Measurements from ENCODE around the gene ERBB2.

The ERBB2 gene

DNA sequence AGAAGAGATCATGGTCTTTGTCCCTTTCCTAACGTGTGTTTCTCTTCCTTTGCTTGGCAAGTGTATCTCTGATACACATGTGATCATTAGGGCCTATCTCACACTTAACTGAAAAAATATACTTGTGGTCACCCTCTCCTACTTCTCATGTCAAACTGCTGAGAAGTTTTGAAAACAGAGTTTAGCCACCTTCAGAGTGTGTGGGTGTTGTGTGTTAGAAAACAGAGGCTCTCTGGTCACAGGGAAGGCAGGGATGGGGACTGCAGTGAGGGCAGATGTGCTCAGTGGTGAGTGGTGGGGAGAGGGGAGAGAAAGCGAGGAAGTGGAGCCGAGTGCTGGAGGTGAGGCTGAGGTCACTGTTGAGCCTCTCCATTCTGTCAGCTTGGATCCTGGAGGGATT is 67.3 kb downstream of the ERBB2 start:
- no peak for DNase-seq
- in situ Hi-C loops (cut with MboI; ENCODE audit: low pct_unique_long_range_greater_than_20kb, low sequenced_read_pairs), result no loop called here

- no peak for DNase-seq
- in situ Hi-C loops (cut with MboI; ENCODE audit: low pct_unique_long_range_greater_than_20kb, low sequenced_read_pairs), result no loop called here
Observed at GRCh38 chr17:39769974-39770587, 70.2 kb downstream of the ERBB2 start.

DNA sequence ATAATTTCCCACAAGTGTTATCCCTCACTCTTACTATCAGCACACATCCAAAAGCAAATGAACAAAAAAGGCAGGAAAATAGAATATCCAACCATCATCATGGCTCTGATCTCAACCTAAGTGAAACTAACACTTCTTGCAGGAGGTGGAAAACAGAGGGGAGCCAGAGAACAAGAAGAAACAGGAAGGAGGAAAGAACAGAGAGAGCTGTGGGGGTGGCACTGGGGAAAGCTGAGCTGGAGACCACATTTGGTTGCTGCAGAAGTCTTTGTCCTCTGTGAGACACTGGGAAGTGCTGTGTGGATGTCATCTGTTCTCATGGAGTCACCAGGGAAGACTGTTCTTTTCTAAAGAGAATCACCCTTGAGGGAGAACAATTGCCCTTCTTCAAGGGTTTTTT is 72.6 kb downstream of the ERBB2 start:
- DNase-seq, result no peak
- in situ Hi-C loops (cut with MboI; ENCODE audit: low pct_unique_long_range_greater_than_20kb, low sequenced_read_pairs), result no loop called here

DNA sequence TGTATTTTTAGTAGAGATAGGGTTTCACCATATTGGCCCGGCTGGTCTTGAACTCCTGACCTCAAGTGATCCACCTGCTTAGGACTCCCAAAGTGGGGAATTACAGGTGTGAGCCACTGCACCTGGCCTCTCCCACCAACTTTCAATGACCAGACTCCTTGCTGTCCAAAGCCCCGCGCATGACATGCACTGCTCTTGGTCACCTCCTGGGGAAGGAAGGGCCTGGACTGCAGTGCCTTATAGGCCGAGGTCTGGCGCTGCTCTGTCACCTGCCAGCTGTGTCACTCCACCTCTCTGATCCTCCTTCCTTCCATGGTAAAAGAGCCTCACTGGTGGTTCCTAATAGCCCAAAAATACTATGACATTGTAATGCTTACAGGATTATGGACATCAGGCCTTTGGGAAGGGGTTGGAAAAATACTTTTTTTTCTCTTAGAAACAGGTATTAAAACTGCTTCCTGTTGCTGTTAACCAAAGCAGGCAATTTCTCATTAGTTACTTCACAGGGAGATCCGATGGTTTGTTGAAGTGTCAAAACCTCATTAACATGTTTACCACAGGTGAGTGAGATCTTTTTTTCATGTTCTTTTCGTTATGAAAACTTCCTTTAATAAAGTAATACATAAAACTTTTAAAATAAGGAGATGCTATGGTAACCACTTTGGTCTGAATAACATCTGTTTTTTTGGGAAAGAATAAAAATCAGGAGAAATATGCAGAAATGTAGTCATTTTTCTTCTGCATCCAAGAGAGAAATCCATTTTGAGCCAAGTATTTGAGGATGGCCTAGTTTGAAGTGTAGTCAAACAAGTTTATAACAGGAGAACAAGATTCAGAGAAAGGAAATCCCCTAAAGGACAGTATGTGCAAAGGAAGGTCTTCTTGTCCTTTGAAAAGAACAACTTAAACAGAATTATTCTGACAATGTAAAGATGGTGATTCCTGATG is 73.4 kb downstream of the ERBB2 start:
- in situ Hi-C loops (cut with MboI; ENCODE audit: low pct_unique_long_range_greater_than_20kb, low sequenced_read_pairs), result no loop called here

GRCh38 chr17:39774047-39774446 is 74.2 kb downstream of the ERBB2 start:
- in situ Hi-C loops (cut with MboI; ENCODE audit: low pct_unique_long_range_greater_than_20kb, low sequenced_read_pairs), result no loop called here
- DNase-seq, result no peak

More for the DNA sequence above, 73.4 kb downstream of the ERBB2 start:
- no peak for DNase-seq

GRCh38 chr17:39775031-39775430 is 75.2 kb downstream of the ERBB2 start:
- in situ Hi-C loops (cut with MboI; ENCODE audit: low pct_unique_long_range_greater_than_20kb, low sequenced_read_pairs), result no loop called here
- no peak for DNase-seq

- in situ Hi-C loops (cut with MboI; ENCODE audit: low pct_unique_long_range_greater_than_20kb, low sequenced_read_pairs), result no loop called here
- no peak for DNase-seq
Observed at GRCh38 chr17:39776252-39776651, 76.4 kb downstream of the ERBB2 start.

DNA sequence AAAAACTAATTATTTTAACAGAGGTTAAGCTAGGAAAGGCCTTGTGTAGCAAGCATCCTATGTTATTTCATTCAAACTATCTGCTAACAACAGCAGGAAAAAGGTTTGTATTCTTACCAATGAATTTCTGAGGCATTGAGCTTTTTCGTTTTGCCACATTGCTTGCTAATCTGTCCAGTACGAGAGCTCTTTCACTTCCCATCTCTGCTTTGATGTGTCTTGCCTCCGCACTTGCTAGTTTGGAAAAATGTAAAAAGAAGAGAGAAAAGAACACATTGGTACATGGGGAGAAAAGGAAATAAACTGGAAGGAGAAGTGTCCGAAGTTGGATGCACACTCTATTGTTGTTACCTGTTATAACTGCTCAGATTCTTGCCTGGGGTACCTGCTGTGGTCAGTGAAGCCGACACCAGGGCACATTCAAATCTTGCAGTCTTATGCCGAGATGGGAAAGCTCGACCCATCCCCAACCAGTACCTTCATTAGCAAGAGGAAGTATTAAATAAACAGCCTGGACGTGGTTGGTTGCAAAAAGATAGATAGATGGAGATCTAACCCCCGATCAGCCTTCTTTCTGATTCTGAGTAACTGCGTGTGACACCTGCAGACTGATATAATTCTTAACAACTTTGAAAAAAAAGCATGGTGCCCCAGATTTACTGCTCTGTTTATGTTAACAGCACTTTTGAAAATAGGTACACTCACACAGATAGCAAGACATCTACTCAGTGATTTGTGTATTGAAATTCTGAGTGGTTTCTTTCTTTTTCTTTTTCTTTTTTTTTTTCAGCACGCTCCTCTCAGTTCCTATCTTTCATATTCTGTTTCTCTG is 77.9 kb downstream of the ERBB2 start:
- DNase-seq, result no peak
- in situ Hi-C loops (cut with MboI; ENCODE audit: low pct_unique_long_range_greater_than_20kb, low sequenced_read_pairs), result no loop called here

Data from KBM-7 (cell line).